ENCODE data around the gene RGS3.

The RGS3 gene

GRCh38 chr9:113536483-113537228 is 73.1 kb downstream of the RGS3 start:
- no peak overlapping the region for H3K27ac ChIP-seq

GRCh38 chr9:113537229-113537810 is 73.8 kb downstream of the RGS3 start:
- no peak for TF ChIP-seq CTCF (conservative IDR thresholded peaks at IDR 0.05)
- H3K27ac ChIP-seq, result no peak overlapping the region

More at GRCh38 chr9:113536483-113537228, 73.1 kb downstream of the RGS3 start:
- TF ChIP-seq CTCF (conservative IDR thresholded peaks at IDR 0.05), result no peak

GRCh38 chr9:113538131-113538530 is 74.6 kb downstream of the RGS3 start:
- no peak overlapping the region for H3K27ac ChIP-seq
- TF ChIP-seq CTCF (conservative IDR thresholded peaks at IDR 0.05), result no peak

- no peak overlapping the region for H3K27ac ChIP-seq
- no peak for TF ChIP-seq CTCF (conservative IDR thresholded peaks at IDR 0.05)
Observed at GRCh38 chr9:113538701-113539430, 75.3 kb downstream of the RGS3 start.

GRCh38 chr9:113540466-113540865 is 76.9 kb downstream of the RGS3 start:
- TF ChIP-seq CTCF (conservative IDR thresholded peaks at IDR 0.05), result no peak
- no peak overlapping the region for H3K27ac ChIP-seq

- no peak overlapping the region for H3K27ac ChIP-seq
- no peak for TF ChIP-seq CTCF (conservative IDR thresholded peaks at IDR 0.05)
Observed at GRCh38 chr9:113541019-113541900, 77.7 kb downstream of the RGS3 start.
